Stimulated activated CD4-positive, alpha-beta T cell treated with anti-CD3 and anti-CD28 coated beads, Interleukin-2, amount 100 ng/mL, for 24 hours (primary cell): Measurements from ENCODE around the gene KRT74.
A peak's percentile ranks its signal among the peaks of the same experiment; 100 is the strongest.

Source experiments
- DNase-seq, 2 donors: peaks; one replicate each; pipeline ENCODE4 v3.0.0-alpha.2; 2020

The KRT74 gene

GRCh38 chr12:52533686-52534470 is 39.8 kb downstream of the KRT74 start:
- no peak for DNase-seq

GRCh38 chr12:52532636-52533035 is 41.0 kb downstream of the KRT74 start:
- no peak for DNase-seq

- no peak for DNase-seq
These were observed 41.9 kb downstream of the KRT74 start for GRCh38 chr12:52531566-52532300.

GRCh38 chr12:52530905-52531304 is 42.7 kb downstream of the KRT74 start:
- no peak for DNase-seq

- no peak for DNase-seq
These were observed 43.3 kb downstream of the KRT74 start for GRCh38 chr12:52530366-52530765.

GRCh38 chr12:52529846-52530245 is 43.8 kb downstream of the KRT74 start:
- no peak for DNase-seq

- DNase-seq = no peak
These were observed 44.2 kb downstream of the KRT74 start for GRCh38 chr12:52529417-52529816.

- DNase-seq = no peak
These were observed 45.0 kb downstream of the KRT74 start for GRCh38 chr12:52528641-52529143.

GRCh38 chr12:52527121-52527800 is 46.4 kb downstream of the KRT74 start:
- DNase-seq = peak in 1 of 2 donors; percentile 10

- DNase-seq = peak in 1 of 2 donors; percentile 15
These were observed 47.1 kb downstream of the KRT74 start for GRCh38 chr12:52526511-52526951.

GRCh38 chr12:52525661-52526499 is 47.8 kb downstream of the KRT74 start:
- DNase-seq = peak in 1 of 2 donors; percentile 11

GRCh38 chr12:52524898-52525591 is 48.6 kb downstream of the KRT74 start:
- DNase-seq = peak in 1 of 2 donors; percentile 6

- DNase-seq = no peak
These were observed 49.3 kb downstream of the KRT74 start for GRCh38 chr12:52524241-52524897.

GRCh38 chr12:52523824-52524223 is 49.8 kb downstream of the KRT74 start:
- peak in 1 of 2 donors; percentile 3 for DNase-seq

- DNase-seq = no peak
These were observed 51.2 kb downstream of the KRT74 start for GRCh38 chr12:52522346-52523011.

- DNase-seq = no peak
These were observed 51.9 kb downstream of the KRT74 start for GRCh38 chr12:52521568-52522266.

- no peak for DNase-seq
These were observed 52.5 kb downstream of the KRT74 start for GRCh38 chr12:52521175-52521567.

GRCh38 chr12:52519826-52520662 is 53.6 kb downstream of the KRT74 start, which contains the start of gene KRT5:
TSS of gene KRT5 (minus strand) at chr12:52520394. CDS start at chr12:52520296, 98 bp downstream.
- DNase-seq = no peak

- no peak for DNase-seq
These were observed 54.3 kb downstream of the KRT74 start for GRCh38 chr12:52519387-52519703.
